Measurements from ENCODE around the gene NSF. TPM values are rescaled to one million over a fixed set of nuclear protein-coding genes. Genes with fewer than 3 reads are reported as not detected.

Gene NSF
- total and polyA plus RNA-seq, 10 of the 15 experiments (the other 5 are each of a cell fraction or from before 2014, with no cell fraction given): 6.8 to 25.6 (median 16.8) TPM

DNA sequence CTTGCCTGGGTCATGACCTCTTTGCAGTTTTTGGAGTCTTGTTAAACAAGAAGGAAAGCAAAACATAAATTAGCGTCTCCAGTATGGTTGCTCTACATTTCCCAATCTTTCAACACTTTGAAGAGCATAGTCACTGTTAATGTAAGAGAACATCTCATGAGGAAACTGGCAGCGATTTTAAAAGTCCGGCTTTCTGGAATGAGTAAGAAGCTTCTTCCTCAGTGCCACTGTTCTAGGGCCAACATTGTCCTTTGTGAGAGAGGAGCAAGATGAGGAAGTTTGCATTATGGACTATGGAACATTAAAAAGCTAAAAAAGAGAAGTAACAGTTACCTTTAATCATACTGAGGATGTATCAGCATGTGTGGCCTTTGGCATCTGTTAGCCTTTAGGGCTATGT, 154.9 kb downstream of the NSF start:
- no peak overlapping the region for H2AFZ ChIP-seq (ENCODE audit: control insufficient read depth, low read depth, low read length)
- no peaks in the 10 kb centered on the region for H3K79me2 ChIP-seq (ENCODE audit: control insufficient read depth, insufficient read depth, low read length)
- CTCF ChIA-PET: no interaction called here
- in situ Hi-C loops (cut with MboI) (no loop called here), intact Hi-C loops (cut with micrococcal nuclease; ENCODE audit: unreplicated experiment) (no loop called here)
- H3K27me3 ChIP-seq (replicated peaks in 1 of 2; ENCODE audit: control insufficient read depth in 2 of 2, insufficient read depth in 2 of 2, low read length in 1 of 2): no peaks in the 10 kb centered on the region
- no TSS peak for BruUV-seq (replicated peaks)
- no peak overlapping the region for H3K27ac ChIP-seq (ENCODE audit: control insufficient read depth, insufficient read depth)
- no peaks in the 10 kb centered on the region for H3K4me1 ChIP-seq (ENCODE audit: control insufficient read depth, insufficient read depth, low read length)
- H3K9ac ChIP-seq (ENCODE audit: control insufficient read depth, insufficient read depth, low read length): no peak overlapping the region
- no peaks in the 10 kb centered on the region for H4K20me1 ChIP-seq (ENCODE audit: control insufficient read depth, insufficient read depth)
- POLR2A ChIA-PET: no interaction called here
- H3K9me3 ChIP-seq (replicated peaks; ENCODE audit: control insufficient read depth, insufficient read depth, low read length): no peaks in the 10 kb centered on the region
- no peak overlapping the region for H3K4me2 ChIP-seq (ENCODE audit: control insufficient read depth, insufficient read depth)
- SMC1A ChIA-PET (ENCODE audit: uncharacterized antibody, unreplicated experiment): interaction anchor here (0.8 to 1.4 kb wide), 2 partner anchors 10 to 27 kb away, joined by 3 to 5 read pairs; no protein-coding TSS in a partner anchor
- FAIRE-seq (no peak), DNase-seq (ENCODE audit: low read depth, low spot score) (no peak), ATAC-seq (no peak)
- WGBS (ENCODE audit: insufficient coverage, insufficient replicate concordance, low lambda C conversion rate, missing lambda C conversion rate): 98% methylated on average over 3 of the region's 3 CpGs
- RAD21 ChIA-PET (ENCODE audit: unreplicated experiment): no interaction called here
- H3K36me3 ChIP-seq (ENCODE audit: control insufficient read depth in 2 of 2, insufficient read depth in 2 of 2, low read length in 1 of 2): no peaks in the 10 kb centered on the region
- TF ChIP-seq POLR2AphosphoS5 (IDR thresholded peaks at IDR 0.05; ENCODE audit: low read length): no peak
- H3K4me3 ChIP-seq: no peak overlapping the region

DNA sequence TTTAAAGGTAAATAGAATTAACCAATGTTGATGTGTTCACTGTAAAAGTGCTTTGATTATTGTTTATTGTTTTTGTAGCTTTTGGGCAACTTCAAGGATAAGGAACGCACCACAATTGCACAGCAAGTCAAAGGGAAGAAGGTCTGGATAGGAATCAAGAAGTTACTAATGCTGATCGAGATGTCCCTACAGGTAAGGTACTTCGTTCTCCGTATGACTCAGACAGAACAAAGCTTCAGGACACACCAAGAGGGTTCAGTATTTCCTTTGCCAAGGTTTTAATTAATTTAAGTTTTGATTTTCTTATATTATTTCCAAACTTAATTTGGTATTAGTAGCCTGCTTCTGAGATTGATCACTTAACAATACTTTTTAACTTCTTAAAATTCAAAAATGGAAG, 161.0 kb downstream of the NSF start:
- no peak for DNase-seq (ENCODE audit: low read depth, low spot score)
- H3K9ac ChIP-seq (ENCODE audit: control insufficient read depth, insufficient read depth, low read length): no peak overlapping the region
- H3K79me2 ChIP-seq (ENCODE audit: control insufficient read depth, insufficient read depth, low read length): no peaks in the 10 kb centered on the region
- FAIRE-seq: no peak
- ATAC-seq: no peak
- in situ Hi-C loops (cut with MboI) (no loop called here), intact Hi-C loops (cut with micrococcal nuclease; ENCODE audit: unreplicated experiment) (no loop called here)
- H3K4me3 ChIP-seq: no peak overlapping the region
- H2AFZ ChIP-seq (ENCODE audit: control insufficient read depth, low read depth, low read length): no peak overlapping the region
- 100% methylated on average over 4 of the region's 4 CpGs for WGBS (ENCODE audit: insufficient coverage, insufficient replicate concordance, low lambda C conversion rate, missing lambda C conversion rate)
- no peaks in the 10 kb centered on the region for H3K9me3 ChIP-seq (replicated peaks; ENCODE audit: control insufficient read depth, insufficient read depth, low read length)
- H3K27me3 ChIP-seq (replicated peaks in 1 of 2; ENCODE audit: control insufficient read depth in 2 of 2, insufficient read depth in 2 of 2, low read length in 1 of 2): no peaks in the 10 kb centered on the region
- H4K20me1 ChIP-seq (ENCODE audit: control insufficient read depth, insufficient read depth): no peaks in the 10 kb centered on the region
- no peaks in the 10 kb centered on the region for H3K4me1 ChIP-seq (ENCODE audit: control insufficient read depth, insufficient read depth, low read length)
- ChIA-PET CTCF (interaction anchor here (0.7 kb wide), 1 partner anchor 24 kb away, joined by 3 read pairs; no protein-coding TSS in a partner anchor), SMC1A (ENCODE audit: uncharacterized antibody, unreplicated experiment) (interaction anchor here (0.7 kb wide), 1 partner anchor 23 kb away, joined by 3 read pairs; no protein-coding TSS in a partner anchor), RAD21 (ENCODE audit: unreplicated experiment) (no interaction called here), POLR2A (no interaction called here)
- peaks cover 3 to 18% of the 10 kb centered on the region in 2 experiments; a peak in 3 of 4 replicates for H3K36me3 ChIP-seq (ENCODE audit: control insufficient read depth in 2 of 2, insufficient read depth in 2 of 2, low read length in 1 of 2)
- H3K4me2 ChIP-seq (ENCODE audit: control insufficient read depth, insufficient read depth): no peak overlapping the region
- BruUV-seq (replicated peaks): no TSS peak
- no peak overlapping the region for H3K27ac ChIP-seq (ENCODE audit: control insufficient read depth, insufficient read depth)
- TF ChIP-seq EED (IDR thresholded peaks at IDR 0.05; ENCODE audit: low read depth): no peak
- no peak for TF ChIP-seq EP300 (IDR thresholded peaks at IDR 0.05; ENCODE audit: borderline replicate concordance in 1 of 2, control insufficient read depth in 1 of 2, low read depth in 2 of 2, low read length in 2 of 2)
- TF ChIP-seq BRCA1 (IDR thresholded peaks at IDR 0.05; ENCODE audit: low read depth, low read length): no peak
- no peak for TF ChIP-seq KLF5 (IDR thresholded peaks at IDR 0.05; ENCODE audit: partially characterized antibody)
- TF ChIP-seq, protein P1, sequence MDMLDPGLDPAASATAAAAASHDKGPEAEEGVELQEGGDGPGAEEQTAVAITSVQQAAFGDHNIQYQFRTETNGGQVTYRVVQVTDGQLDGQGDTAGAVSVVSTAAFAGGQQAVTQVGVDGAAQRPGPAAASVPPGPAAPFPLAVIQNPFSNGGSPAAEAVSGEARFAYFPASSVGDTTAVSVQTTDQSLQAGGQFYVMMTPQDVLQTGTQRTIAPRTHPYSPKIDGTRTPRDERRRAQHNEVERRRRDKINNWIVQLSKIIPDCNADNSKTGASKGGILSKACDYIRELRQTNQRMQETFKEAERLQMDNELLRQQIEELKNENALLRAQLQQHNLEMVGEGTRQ (IDR thresholded peaks at IDR 0.05; ENCODE audit: borderline replicate concordance, low read depth, low read length): no peak
- TF ChIP-seq NRF1 (conservative IDR thresholded peaks at IDR 0.05; ENCODE audit: low read depth, low read length): no peak
- TF ChIP-seq, protein P2, sequence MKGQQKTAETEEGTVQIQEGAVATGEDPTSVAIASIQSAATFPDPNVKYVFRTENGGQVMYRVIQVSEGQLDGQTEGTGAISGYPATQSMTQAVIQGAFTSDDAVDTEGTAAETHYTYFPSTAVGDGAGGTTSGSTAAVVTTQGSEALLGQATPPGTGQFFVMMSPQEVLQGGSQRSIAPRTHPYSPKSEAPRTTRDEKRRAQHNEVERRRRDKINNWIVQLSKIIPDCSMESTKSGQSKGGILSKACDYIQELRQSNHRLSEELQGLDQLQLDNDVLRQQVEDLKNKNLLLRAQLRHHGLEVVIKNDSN (IDR thresholded peaks at IDR 0.05; ENCODE audit: borderline replicate concordance, extremely low read length, insufficient read depth, low read depth, low read length): no peak
- TF ChIP-seq TCF7 (IDR thresholded peaks at IDR 0.05; ENCODE audit: borderline replicate concordance): no peak
- no peak for TF ChIP-seq SMAD5 (IDR thresholded peaks at IDR 0.05; ENCODE audit: low read depth)
- TF ChIP-seq, protein P3, sequence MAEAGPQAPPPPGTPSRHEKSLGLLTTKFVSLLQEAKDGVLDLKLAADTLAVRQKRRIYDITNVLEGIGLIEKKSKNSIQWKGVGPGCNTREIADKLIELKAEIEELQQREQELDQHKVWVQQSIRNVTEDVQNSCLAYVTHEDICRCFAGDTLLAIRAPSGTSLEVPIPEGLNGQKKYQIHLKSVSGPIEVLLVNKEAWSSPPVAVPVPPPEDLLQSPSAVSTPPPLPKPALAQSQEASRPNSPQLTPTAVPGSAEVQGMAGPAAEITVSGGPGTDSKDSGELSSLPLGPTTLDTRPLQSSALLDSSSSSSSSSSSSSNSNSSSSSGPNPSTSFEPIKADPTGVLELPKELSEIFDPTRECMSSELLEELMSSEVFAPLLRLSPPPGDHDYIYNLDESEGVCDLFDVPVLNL (IDR thresholded peaks at IDR 0.05; ENCODE audit: low read depth, low read length): no peak
- no peak for TF ChIP-seq RUNX3 (IDR thresholded peaks at IDR 0.05; ENCODE audit: low read length)
- TF ChIP-seq MEF2B (IDR thresholded peaks at IDR 0.05; ENCODE audit: partially characterized antibody, poor library complexity, severe bottlenecking): no peak
- TF ChIP-seq FOXK2 (IDR thresholded peaks at IDR 0.05): no peak
- TF ChIP-seq TCF12 (IDR thresholded peaks at IDR 0.05; ENCODE audit: low read depth, low read length): no peak

Data from GM12878 (cell line).